Activated T-cell treated with anti-CD3 and anti-CD28 coated beads, Interleukin-2, amount 50 U/mL, for 4 hours (primary cell): Measurements from ENCODE around the gene NSUN7. TPM values are rescaled to one million over a fixed set of nuclear protein-coding genes. Genes with fewer than 3 reads are reported as not detected.

Source experiments
- ATAC-seq, 2 donors: fragments of 200-7000 bp; cut with Tn5 transposase; one replicate each; pipeline ENCODE4 v1.10.0; 2021
- DNase-seq: peaks from one replicate; pipeline ENCODE4 v3.0.0-alpha.2; 2020
- H3K27me3 Mint-ChIP-seq: one replicate; pipeline ENCODE4 v1.8.0; 2021; ENCODE audit warnings: low read depth, mixed read lengths
- H3K36me3 Mint-ChIP-seq: one replicate; pipeline ENCODE4 v1.8.0; 2022; ENCODE audit warnings: mixed read lengths; ENCODE audit not compliant: insufficient read depth
- H3K4me1 Mint-ChIP-seq: one replicate; pipeline ENCODE4 v1.8.0; 2021; ENCODE audit warnings: low read depth, mixed read lengths
- H3K4me3 Mint-ChIP-seq: one replicate; pipeline ENCODE4 v1.8.0; 2021; ENCODE audit warnings: mild to moderate bottlenecking, moderate library complexity, mixed read lengths
- H3K9me3 Mint-ChIP-seq: one replicate; pipeline ENCODE4 v1.8.0; 2021; ENCODE audit warnings: mixed read lengths
- total RNA-seq, 3 donors: library from RNA; stranded (reverse); gene quantifications; one replicate each; pipeline ENCODE4 v1.2.1, GENCODE V29; 2021

Gene NSUN7
- total RNA-seq, 3 donors from 2014 or later = not detected

- no peaks in the 10 kb centered on the region for H3K36me3 Mint-ChIP-seq
- peaks cover 46% of the 10 kb centered on the region for H3K27me3 Mint-ChIP-seq
- ATAC-seq (no peak), DNase-seq (no peak)
- H3K4me3 Mint-ChIP-seq = no peak overlapping the region
- peaks cover 14% of the 10 kb centered on the region for H3K4me1 Mint-ChIP-seq
- no peaks in the 10 kb centered on the region for H3K9me3 Mint-ChIP-seq
Observed at GRCh38 chr4:40858962-40859361, 109.2 kb downstream of the NSUN7 start.

Other genes starting within 250 kb of the NSUN7 start
- gene RBM47, start 120.1 kb upstream of the NSUN7 start, total RNA-seq = 1 to 10 TPM in 2 of 3 donors, under 1 TPM in 1; 0.87 to 1.9 (median 1.1) TPM